Activated T-cell treated with anti-CD3 and anti-CD28 coated beads, Interleukin-2, amount 50 U/mL, for 48 hours (primary cell): Measurements from ENCODE around the gene TUBB4A.

ENCODE experiments used
- DNase-seq, 2 experiments: peaks; one replicate each; pipeline ENCODE4 v3.0.0-alpha.2; 2020

The TUBB4A gene

DNA sequence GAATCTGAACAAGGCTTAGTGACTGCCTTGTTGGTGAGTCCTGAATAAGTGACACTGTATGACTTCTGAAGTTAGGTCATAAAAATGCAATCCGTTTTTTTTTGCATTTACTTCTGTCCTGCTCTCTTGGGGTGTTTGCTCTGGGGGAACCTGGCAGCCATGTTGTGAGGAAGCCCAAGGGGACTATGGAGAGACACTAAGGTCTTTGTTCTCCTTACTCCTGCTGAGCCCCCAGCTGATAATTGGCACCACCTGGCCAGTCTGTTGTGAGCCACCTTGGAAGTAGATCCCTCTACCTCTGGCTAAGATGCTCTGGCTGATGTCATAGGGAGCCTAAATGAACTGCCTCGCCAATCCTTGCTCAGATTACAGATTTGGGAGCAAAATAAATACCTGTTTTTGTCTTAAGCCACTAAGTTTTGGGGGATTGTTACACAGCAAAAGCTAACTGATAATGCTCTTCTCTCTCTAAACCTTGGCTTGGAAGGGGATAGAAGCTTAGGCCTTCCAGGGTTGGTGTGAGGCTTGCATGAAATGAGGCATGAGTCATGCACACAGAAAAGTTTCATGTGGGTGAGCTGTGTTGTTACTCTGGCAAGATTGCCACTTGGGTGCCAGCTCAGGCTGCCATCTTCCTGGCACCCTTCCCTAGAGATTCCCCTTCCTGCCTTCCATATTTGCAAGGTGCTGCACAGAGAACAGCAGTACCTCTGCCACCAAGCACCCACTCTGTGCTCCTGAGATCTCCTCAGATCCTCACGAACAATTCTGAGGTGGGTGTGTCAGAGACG lies 10.1 kb downstream of the TUBB4A start:
- no peak for DNase-seq

- DNase-seq = no peak
Observed at GRCh38 chr19:6490134-6490533, 12.0 kb downstream of the TUBB4A start.

DNA sequence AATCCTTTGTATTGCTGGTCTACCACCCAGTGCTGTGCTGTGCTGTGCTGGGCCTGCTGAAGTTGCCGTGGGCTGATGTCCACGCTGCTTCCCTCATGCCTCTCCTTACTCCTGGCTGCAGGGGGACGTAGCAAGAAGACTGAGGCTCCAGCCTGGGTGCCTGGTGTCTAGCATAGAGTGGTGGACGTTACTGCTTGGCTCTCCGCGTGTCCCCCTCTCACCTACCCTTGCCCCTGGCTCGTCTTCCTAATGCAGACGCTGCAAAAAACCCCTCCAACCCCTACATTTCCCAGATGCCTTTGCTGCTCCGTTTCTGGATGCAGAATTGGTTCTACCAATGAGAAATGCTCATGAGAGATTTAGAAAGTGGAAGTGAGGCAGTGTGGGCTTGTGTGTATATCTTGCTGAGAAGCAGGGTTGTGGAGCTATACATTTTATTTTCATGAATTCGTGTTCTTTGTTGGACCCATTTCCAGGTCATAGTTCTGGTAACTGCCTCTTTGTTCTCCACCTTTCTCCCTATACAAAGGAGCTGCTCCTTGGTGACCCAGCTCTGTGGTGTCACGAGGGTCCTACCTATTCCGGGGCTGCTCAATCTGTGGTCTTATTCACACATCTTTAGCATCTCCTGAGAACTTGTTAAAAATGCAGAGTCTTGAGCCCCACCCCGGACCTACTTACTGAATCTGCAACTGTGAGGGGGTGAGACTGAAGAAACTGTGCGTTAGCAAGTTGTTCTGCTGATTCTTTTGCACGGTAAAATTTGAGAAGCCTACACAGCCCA lies 12.6 kb downstream of the TUBB4A start:
- DNase-seq = no peak

- DNase-seq = no peak
Observed at GRCh38 chr19:6484831-6485230, 17.3 kb downstream of the TUBB4A start.

DNA sequence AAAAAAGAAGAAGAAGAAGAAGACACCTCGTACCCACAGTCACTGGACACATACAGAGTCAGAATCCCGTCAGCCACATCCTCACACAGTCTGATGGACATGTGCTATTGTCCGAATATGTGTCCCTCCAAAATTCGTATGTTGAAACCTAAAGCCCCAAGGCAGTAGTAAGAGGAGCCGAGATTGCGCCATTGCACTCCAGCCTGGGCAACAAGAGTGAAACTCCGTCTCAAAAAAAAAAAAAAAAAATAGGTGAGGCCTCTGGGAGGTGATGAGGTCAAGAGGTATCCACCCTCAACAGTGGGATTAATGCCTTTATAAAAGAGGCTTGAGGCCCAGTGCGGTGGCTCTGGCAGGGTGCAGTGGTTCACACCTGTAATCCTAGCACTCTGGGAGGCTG lies 17.9 kb downstream of the TUBB4A start:
- DNase-seq = no peak

DNA sequence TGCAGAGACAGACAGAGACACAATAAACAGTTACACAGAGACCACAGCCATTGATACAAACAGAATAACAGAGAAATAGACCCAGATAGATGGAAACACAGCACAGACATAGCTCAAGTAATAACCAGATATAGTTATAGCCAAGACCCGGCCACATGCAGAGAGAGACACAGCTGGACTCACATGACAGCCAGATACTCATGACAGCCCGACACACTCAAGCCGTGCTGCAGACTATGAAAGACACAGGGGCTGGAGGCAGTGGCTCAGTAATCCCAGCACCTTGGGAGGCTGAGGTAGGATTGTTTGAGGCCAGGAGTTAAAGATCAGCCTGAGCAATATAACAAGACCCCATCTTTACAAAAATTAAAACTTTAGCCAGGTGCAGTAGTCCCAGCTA lies 18.9 kb downstream of the TUBB4A start:
- DNase-seq = no peak

DNA sequence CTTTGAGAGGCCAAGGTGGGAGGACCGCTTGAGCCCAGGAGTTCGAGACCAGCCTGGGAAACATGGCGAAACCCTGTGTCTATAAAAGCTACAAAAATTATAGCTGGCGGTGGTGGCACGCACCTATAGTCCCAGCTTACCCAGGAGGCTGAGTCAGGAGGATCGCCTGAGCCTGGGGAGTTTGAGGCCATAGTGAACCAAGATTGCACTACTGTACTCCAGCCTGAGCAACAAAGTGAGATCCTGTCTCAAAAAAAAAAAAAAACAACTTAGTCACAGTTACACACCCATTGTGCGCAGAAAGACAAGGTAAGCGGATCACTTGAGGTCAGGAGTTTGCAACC lies 19.8 kb downstream of the TUBB4A start:
- DNase-seq = no peak

DNA sequence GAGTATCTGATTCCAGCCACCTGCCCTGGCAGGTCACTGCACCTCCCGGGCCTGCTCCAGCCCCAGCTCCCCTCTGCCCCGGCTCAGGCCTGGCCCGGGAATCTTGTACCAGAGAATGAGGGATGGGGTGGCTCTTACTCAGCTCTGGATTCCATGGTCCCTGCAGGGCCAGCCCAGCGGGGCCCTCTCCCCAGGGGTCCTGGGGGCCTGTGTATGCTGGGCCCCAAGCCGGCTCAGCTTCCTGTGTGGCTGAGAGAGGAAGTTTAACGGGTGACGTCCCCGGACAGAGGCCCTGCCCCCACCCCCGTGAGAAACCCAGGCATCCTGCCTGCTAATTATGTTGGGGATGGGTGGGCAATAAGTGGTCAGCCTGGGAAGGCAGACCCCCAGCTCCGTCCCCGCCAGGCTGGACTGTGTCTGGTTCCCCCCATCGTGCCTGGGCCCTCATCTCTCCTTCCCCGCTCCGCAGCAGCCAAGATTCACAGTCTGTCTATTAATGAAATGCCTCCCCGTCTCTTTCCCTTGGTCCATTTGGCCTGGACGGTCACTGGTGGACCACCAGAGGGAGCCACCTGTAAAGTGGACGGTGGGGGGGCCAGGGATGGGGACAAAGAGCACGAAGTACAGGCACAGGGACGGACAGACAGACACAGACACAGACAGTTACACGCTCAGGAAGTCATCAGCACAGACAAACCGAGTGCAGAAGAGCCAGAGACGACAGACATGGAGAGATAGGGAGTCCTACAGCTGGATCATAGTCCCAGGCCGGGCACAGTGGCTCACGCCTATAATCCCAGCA lies 20.4 kb downstream of the TUBB4A start, which contains the start of gene DENND1C:
Gene DENND1C, minus strand, starts transcription at position 247 of the 802 bp plus-strand sequence. Its CDS starts 92 bp downstream, at position 155.
- peak; percentile 81 to 84 for DNase-seq

GRCh38 chr19:6480848-6481415 lies 21.2 kb downstream of the TUBB4A start:
- peak; percentile 54 to 57 for DNase-seq

- no peak for DNase-seq
Observed at GRCh38 chr19:6479836-6480398, 22.2 kb downstream of the TUBB4A start.

- DNase-seq = no peak
Observed at GRCh38 chr19:6478815-6479214, 23.3 kb downstream of the TUBB4A start.

GRCh38 chr19:6476896-6477431 lies 25.1 kb downstream of the TUBB4A start:
- no peak for DNase-seq

DNA sequence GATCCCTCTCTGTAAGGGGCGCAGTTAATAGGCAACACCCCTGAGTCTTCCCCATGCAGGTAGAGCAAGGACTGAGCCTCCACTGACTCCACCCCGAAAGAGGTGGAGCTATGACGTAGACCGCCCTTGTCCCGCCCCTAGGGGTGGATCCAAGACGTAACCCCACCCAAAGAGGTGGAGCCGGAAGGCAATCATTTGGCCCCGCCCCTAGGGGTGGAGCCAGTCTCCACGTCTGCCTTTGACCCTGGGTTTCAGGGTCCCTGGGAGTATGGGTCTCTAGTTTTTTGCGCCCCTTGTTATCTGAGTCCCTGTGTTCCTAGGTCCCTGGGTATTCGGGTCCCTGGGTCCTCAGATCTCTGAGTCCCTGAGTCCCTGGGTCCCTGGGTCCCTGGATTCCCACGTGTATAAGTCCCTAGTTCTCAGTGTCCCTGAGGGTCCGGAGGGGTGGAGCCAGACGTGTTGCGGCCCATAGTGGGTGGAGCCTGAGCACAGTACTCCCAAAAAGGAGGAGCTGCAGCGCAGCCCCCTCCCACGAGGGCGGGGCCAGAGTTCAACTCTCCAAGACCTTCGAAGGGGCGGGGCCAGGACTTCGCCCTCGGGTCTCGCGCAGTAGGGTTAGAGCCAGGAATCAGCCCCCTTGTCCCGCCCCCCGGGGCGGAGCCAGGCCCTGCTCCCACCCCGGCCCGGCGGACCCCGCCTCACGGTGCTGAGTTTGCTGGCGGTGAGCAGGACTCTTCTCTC lies 25.8 kb downstream of the TUBB4A start:
- DNase-seq = peak; percentile 87 to 90

GRCh38 chr19:6475321-6476108 lies 26.6 kb downstream of the TUBB4A start:
- DNase-seq = no peak

GRCh38 chr19:6473647-6474046 lies 28.5 kb downstream of the TUBB4A start:
- DNase-seq = no peak

DNA sequence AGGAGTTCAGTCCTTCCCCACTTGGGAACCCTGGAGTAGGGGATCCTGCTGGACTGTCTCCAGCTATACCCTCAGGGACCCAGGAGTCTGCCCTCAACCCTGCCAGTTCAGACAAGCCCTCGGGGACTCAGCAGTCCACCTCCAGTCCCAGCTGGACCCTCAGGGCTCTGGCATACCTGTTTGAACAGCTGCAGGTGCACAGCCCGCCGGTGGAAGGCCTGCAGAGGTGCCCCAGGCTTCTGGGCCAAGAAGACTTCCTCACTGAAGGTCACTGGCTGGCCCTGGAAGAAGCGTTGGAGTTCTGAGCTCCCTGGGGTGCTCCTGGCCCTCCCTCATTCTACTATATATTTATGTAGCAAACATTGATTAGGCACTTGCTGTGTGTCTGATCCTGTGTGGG lies 29.4 kb downstream of the TUBB4A start:
- no peak for DNase-seq

- no peak for DNase-seq
Observed at GRCh38 chr19:6471076-6471475, 31.0 kb downstream of the TUBB4A start.

GRCh38 chr19:6470173-6470572 lies 31.9 kb downstream of the TUBB4A start:
- no peak for DNase-seq

DNA sequence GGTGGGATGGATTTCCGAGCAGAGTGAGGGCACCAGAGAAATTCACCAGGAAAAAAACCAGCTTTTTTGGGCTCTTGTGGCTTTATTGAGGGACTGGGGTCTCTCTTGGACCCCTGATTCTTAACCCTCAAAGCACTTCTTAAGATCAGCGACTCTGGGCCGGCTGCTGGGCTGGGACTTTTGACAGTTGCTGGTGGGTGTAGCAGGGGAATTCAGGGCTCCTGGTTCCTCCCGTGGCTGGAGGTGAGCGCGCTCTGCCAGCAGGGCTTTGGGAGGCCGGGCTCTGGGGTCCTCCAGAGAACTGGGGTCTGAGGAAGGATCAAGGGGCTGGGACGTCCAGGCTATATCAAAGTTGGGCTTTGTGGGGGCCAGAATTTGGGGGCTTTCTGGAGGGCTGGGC lies 34.7 kb downstream of the TUBB4A start:
- DNase-seq = no peak

DNA sequence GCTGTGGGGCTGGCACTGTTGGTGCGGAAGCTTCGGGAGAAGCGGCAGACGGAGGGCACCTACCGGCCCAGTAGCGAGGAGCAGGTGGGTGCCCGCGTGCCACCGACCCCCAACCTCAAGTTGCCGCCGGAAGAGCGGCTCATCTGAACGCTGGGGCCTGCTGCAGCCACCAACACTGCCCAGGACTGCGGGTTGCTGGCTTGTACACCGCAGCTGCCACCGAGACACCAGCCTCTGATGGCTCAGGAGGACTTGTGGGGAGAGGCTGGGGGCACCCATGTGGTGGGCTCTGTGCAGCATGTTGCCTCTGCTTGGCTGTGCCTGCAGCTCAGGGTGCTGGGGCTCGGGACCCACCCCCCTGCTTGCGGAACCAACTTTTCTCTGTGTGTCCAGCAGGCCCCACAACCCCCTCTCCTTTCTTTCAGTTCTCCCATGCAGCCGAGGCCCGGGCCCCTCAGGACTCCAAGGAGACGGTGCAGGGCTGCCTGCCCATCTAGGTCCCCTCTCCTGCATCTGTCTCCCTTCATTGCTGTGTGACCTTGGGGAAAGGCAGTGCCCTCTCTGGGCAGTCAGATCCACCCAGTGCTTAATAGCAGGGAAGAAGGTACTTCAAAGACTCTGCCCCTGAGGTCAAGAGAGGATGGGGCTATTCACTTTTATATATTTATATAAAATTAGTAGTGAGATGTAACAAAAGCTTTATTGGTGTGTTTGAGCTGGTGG lies 35.4 kb downstream of the TUBB4A start:
- DNase-seq = no peak
